Liver (tissue), 3 donors: ENCODE results near the gene SAXO2.

ENCODE experiments used
- EGR1 ChIP-seq, 2 donors: IDR thresholded peaks; 2 replicates each; pipeline ENCODE4 v1.6.1; 2016 to 2018; ENCODE audit warnings: antibody characterized with exemption in 2 of 2, low read depth in 2 of 2
- FOXA1 ChIP-seq: IDR thresholded peaks from 2 replicates; pipeline ENCODE4 v1.6.1; 2016; ENCODE audit warnings: antibody characterized with exemption
- GABPA ChIP-seq, 2 donors: IDR thresholded peaks in 1 of 2; conservative IDR thresholded peaks in 1 of 2; 2 replicates each; pipeline ENCODE4 v1.6.1; 2016; ENCODE audit warnings: antibody characterized with exemption in 2 of 2, mild to moderate bottlenecking in 1 of 2, moderate library complexity in 1 of 2
- HNF4A ChIP-seq, 2 donors: conservative IDR thresholded peaks; 2 replicates each; pipeline ENCODE4 v1.6.1; 2016; ENCODE audit warnings: antibody characterized with exemption in 2 of 2, mild to moderate bottlenecking in 2 of 2
- RAD21 ChIP-seq, 2 donors: IDR thresholded peaks; 2 replicates each; pipeline ENCODE4 v1.6.1; 2016; ENCODE audit warnings: antibody characterized with exemption in 2 of 2, mild to moderate bottlenecking in 2 of 2
- REST ChIP-seq: IDR thresholded peaks from 2 replicates; pipeline ENCODE4 v1.6.1; 2016; ENCODE audit warnings: antibody characterized with exemption, mild to moderate bottlenecking
- RXRA ChIP-seq, 2 donors: IDR thresholded peaks; 2 replicates each; pipeline ENCODE4 v1.6.1; 2017 to 2018; ENCODE audit warnings: antibody characterized with exemption in 2 of 2, mild to moderate bottlenecking in 1 of 2
- TAF1 ChIP-seq: conservative IDR thresholded peaks from 2 replicates; pipeline ENCODE4 v1.6.1; 2016; ENCODE audit warnings: antibody characterized with exemption, mild to moderate bottlenecking
- YY1 ChIP-seq: IDR thresholded peaks from 2 replicates; pipeline ENCODE4 v1.6.1; 2016; ENCODE audit warnings: antibody characterized with exemption, mild to moderate bottlenecking
- ZBTB33 ChIP-seq: IDR thresholded peaks from 2 replicates; pipeline ENCODE4 v1.6.1; 2016; ENCODE audit warnings: antibody characterized with exemption
- TF ChIP-seq, protein P1 (sequence below): fragments of 150-350 bp; IDR thresholded peaks from 2 replicates; pipeline ENCODE4 v1.5.1; 2017; ENCODE audit warnings: improper control_type of control experiment, low read depth, low read length; ENCODE audit not compliant: missing input control
- TF ChIP-seq, protein P2 (sequence below): IDR thresholded peaks from 2 replicates; pipeline ENCODE4 v1.6.1; 2016; ENCODE audit warnings: antibody characterized with exemption
- TF ChIP-seq, protein P3 (sequence below): IDR thresholded peaks from 2 replicates; pipeline ENCODE4 v1.6.1; 2016; ENCODE audit warnings: antibody characterized with exemption
- donor health status: healthy.
- donor health status: healthy.

GRCh38 chr15:82231233-82231632 lies 31.4 kb upstream of the SAXO2 start:
- TF ChIP-seq, protein P1, sequence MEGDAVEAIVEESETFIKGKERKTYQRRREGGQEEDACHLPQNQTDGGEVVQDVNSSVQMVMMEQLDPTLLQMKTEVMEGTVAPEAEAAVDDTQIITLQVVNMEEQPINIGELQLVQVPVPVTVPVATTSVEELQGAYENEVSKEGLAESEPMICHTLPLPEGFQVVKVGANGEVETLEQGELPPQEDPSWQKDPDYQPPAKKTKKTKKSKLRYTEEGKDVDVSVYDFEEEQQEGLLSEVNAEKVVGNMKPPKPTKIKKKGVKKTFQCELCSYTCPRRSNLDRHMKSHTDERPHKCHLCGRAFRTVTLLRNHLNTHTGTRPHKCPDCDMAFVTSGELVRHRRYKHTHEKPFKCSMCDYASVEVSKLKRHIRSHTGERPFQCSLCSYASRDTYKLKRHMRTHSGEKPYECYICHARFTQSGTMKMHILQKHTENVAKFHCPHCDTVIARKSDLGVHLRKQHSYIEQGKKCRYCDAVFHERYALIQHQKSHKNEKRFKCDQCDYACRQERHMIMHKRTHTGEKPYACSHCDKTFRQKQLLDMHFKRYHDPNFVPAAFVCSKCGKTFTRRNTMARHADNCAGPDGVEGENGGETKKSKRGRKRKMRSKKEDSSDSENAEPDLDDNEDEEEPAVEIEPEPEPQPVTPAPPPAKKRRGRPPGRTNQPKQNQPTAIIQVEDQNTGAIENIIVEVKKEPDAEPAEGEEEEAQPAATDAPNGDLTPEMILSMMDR, result no peak
- TF ChIP-seq RXRA (IDR thresholded peaks at IDR 0.05) (no peak), TAF1 (no peak), HNF4A (conservative IDR thresholded peaks at IDR 0.05) (no peak), RAD21 (IDR thresholded peaks at IDR 0.05) (no peak), YY1 (no peak), EGR1 (IDR thresholded peaks at IDR 0.05; ENCODE audit: low read depth in 2 of 2) (no peak), REST (no peak), GABPA (IDR thresholded peaks at IDR 0.05 in 1 of 2, conservative IDR thresholded peaks at IDR 0.05 in 1 of 2) (no peak), FOXA1 (no peak), ZBTB33 (no peak)
- TF ChIP-seq, protein P2, sequence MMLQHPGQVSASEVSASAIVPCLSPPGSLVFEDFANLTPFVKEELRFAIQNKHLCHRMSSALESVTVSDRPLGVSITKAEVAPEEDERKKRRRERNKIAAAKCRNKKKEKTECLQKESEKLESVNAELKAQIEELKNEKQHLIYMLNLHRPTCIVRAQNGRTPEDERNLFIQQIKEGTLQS, result no peak
- TF ChIP-seq, protein P3, sequence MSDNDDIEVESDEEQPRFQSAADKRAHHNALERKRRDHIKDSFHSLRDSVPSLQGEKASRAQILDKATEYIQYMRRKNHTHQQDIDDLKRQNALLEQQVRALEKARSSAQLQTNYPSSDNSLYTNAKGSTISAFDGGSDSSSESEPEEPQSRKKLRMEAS, result no peak
